ENCODE measurements around the gene THADA.

DNA sequence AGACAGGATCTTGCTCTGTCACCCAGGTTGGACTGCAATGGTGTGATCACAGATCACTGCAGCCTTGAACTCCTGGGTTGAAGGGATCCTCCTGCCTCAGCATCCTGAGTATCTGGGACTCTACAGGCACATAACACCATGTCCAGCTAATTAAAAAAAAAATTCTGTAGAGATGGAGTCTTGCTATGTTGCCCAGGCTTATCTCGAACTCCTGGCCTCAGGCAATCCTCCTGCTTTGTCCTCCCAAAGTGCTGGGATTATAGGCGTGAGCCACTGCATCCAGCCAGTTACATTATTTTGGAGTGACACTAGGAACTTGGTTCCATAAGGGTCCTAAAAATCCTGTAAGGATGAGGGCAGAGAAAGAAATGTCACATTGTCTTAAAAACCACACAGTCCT, 280.4 kb downstream of the THADA start:
- no peak for TF ChIP-seq POLR2A (IDR thresholded peaks at IDR 0.05)
- TF ChIP-seq EP300 (IDR thresholded peaks at IDR 0.05), result no peak
- TF ChIP-seq, protein P1, sequence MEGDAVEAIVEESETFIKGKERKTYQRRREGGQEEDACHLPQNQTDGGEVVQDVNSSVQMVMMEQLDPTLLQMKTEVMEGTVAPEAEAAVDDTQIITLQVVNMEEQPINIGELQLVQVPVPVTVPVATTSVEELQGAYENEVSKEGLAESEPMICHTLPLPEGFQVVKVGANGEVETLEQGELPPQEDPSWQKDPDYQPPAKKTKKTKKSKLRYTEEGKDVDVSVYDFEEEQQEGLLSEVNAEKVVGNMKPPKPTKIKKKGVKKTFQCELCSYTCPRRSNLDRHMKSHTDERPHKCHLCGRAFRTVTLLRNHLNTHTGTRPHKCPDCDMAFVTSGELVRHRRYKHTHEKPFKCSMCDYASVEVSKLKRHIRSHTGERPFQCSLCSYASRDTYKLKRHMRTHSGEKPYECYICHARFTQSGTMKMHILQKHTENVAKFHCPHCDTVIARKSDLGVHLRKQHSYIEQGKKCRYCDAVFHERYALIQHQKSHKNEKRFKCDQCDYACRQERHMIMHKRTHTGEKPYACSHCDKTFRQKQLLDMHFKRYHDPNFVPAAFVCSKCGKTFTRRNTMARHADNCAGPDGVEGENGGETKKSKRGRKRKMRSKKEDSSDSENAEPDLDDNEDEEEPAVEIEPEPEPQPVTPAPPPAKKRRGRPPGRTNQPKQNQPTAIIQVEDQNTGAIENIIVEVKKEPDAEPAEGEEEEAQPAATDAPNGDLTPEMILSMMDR (IDR thresholded peaks at IDR 0.05), result no peak

Measured in suprapubic skin (tissue), 3 donors.